ENCODE results near the gene TRAF3.

GRCh38 chr14:102931580-102932285 is 154.5 kb downstream of the TRAF3 start:
- TF ChIP-seq CTCF (IDR thresholded peaks at IDR 0.05; ENCODE audit: low read length) (no peak), EZH2 (IDR thresholded peaks at IDR 0.05; ENCODE audit: borderline replicate concordance, low read length) (no peak)

All from OCI-LY1 (cell line).